ENCODE measurements around the gene TK2.

Gene TK2

DNA sequence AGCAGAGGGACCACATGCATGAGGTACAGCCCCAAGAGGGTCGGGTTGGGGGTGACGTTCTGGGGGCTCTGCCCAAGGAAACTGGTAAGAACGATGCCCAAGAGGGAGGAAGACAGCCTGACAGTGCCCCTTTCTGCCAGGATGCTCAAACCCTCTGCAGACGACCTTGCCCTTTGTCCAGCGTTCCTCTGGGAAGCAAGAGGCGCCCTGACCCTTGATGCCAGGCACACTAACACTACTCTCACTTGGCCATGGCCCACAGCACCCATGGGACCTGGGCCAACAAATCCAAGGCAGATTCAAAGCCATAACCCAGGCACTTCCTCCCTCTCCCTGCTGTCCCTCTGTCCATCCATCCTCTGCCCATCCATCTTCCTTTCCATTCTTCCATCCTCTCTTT is 20.4 kb downstream of the TK2 start:
- H3K27ac ChIP-seq: no peak overlapping the region
- ChIA-PET POLR2A (ENCODE audit: low non-redundant PET) (no interaction called here), CTCF (no interaction called here)
- DNase-seq (ENCODE audit: low spot score): no peak
- no peak for TF ChIP-seq CTCF (conservative IDR thresholded peaks at IDR 0.05; ENCODE audit: low read depth)

GRCh38 chr16:66528294-66528693 is 21.6 kb downstream of the TK2 start:
- CTCF ChIA-PET: no interaction called here
- TF ChIP-seq CTCF (conservative IDR thresholded peaks at IDR 0.05; ENCODE audit: low read depth): no peak
- DNase-seq (ENCODE audit: low spot score): no peak
- no peak overlapping the region for H3K27ac ChIP-seq
- POLR2A ChIA-PET (ENCODE audit: low non-redundant PET): no interaction called here

DNA sequence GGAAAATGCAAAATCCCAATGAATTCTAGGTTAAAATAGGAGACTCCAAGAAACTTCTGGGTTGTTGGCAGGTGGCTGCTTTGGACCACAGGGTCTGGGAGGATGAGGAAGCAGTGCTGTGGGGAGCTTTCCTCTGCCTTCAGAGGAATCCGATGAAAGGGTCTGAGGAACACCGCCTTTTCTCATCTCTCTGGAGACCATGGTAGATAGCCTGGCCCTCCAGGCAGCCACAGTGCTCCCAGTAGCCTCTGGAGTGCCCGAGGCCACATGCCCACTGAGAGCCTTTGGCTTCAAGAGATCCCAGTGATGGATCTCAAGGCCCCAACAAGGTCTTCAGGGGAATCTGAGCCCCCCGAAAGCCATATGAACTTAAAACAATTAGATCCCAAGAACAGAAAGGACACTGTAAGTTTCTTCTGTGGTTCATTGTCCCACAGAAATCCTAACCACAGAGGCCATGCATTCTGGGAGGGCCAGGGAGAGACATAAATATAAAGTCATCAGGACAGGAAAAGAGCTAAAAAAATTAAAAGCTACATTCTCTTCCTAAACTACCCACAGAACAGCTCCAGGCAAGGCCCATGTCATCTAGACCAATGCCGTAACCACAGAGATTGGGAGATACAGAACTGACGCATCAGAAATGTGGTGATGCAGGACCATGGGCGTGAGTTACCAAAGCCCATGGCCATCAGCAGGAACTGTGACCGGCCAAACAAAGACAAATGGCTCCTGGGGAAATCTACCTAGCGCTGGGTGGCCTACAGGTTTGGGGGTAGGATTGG is 24.3 kb downstream of the TK2 start:
- DNase-seq (ENCODE audit: low spot score): no peak
- POLR2A ChIA-PET (ENCODE audit: low non-redundant PET): no interaction called here
- TF ChIP-seq CTCF (conservative IDR thresholded peaks at IDR 0.05; ENCODE audit: low read depth): no peak
- CTCF ChIA-PET: no interaction called here
- H3K27ac ChIP-seq: no peak overlapping the region

DNA sequence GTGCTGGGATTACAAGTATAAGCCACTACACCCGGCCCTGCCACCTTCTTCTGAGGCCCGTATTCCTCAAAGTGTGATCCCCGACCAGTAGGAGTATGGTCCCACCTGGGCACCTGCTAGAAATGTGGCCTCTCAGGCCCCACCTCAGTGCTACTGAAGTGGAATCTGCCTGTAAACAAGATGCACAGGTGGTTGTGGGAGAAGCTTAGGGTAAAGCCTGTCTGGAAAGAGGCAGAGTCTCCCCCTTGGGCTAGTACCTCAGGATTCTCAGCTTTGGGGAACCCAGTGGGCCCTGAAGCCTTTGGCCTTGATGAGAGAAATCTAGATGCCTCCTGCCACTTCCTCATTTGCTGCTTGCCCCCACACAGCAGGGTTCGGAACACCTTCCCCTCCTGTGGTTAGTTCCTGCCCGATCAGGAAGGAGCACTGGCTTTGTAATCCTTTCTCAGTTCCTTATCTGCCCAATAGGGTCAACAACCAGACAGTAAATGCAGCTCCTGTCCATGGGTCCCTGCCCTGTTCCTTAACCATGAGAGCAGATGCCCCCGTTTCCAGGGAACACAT is 25.2 kb downstream of the TK2 start:
- TF ChIP-seq CTCF (conservative IDR thresholded peaks at IDR 0.05; ENCODE audit: low read depth): no peak
- ChIA-PET CTCF (no interaction called here), POLR2A (ENCODE audit: low non-redundant PET) (no interaction called here)
- no peak for DNase-seq (ENCODE audit: low spot score)
- H3K27ac ChIP-seq: no peak overlapping the region; the same call in 1 of the 2 replicates

GRCh38 chr16:66523861-66524354 is 26.0 kb downstream of the TK2 start:
- DNase-seq (ENCODE audit: low spot score): no peak
- peak overlapping the region; percentile 20; the same call in 1 of the 2 replicates for H3K27ac ChIP-seq
- POLR2A ChIA-PET (ENCODE audit: low non-redundant PET): interaction anchor here (0.7 kb wide), 1 partner anchor 1745 kb away, joined by 3 read pairs; no protein-coding TSS in a partner anchor
- CTCF ChIA-PET: no interaction called here
- TF ChIP-seq CTCF (conservative IDR thresholded peaks at IDR 0.05; ENCODE audit: low read depth): no peak

- ChIA-PET POLR2A (ENCODE audit: low non-redundant PET) (interaction anchor here (0.7 kb wide), 1 partner anchor 1746 kb away, joined by 3 read pairs; no protein-coding TSS in a partner anchor), CTCF (interaction anchor here (0.6 kb wide), 1 partner anchor 116 kb away, joined by 3 read pairs; no protein-coding TSS in a partner anchor)
- no peak for TF ChIP-seq CTCF (conservative IDR thresholded peaks at IDR 0.05; ENCODE audit: low read depth)
- no peak for DNase-seq (ENCODE audit: low spot score)
- H3K27ac ChIP-seq: peak overlapping the region; percentile 71
Measured at GRCh38 chr16:66522816-66523590, 26.9 kb downstream of the TK2 start.

Data from RWPE1 (cell line).